C4-2B (cell line): ENCODE measurements around the gene UBN1.

Experiments
- H3K27ac ChIP-seq: fragments of 450-650 bp; 2 replicates; pipeline ENCODE4 v1.5.1; 2017
- CTCF ChIP-seq: fragments of 450-650 bp; conservative IDR thresholded peaks from 2 replicates; pipeline ENCODE4 v1.5.1; 2017; ENCODE audit warnings: mild to moderate bottlenecking
- ZFX ChIP-seq: fragments of 450-650 bp; IDR thresholded peaks from 2 replicates; pipeline ENCODE4 v1.6.1; 2017

The UBN1 gene

GRCh38 chr16:4811242-4811641 lies 36.0 kb upstream of the UBN1 start:
- H3K27ac ChIP-seq = no peak overlapping the region
- TF ChIP-seq ZFX (no peak), CTCF (no peak)

- H3K27ac ChIP-seq = no peak overlapping the region
- no peak for TF ChIP-seq ZFX
- no peak for TF ChIP-seq CTCF
Measured at GRCh38 chr16:4811773-4812172, 35.5 kb upstream of the UBN1 start.

DNA sequence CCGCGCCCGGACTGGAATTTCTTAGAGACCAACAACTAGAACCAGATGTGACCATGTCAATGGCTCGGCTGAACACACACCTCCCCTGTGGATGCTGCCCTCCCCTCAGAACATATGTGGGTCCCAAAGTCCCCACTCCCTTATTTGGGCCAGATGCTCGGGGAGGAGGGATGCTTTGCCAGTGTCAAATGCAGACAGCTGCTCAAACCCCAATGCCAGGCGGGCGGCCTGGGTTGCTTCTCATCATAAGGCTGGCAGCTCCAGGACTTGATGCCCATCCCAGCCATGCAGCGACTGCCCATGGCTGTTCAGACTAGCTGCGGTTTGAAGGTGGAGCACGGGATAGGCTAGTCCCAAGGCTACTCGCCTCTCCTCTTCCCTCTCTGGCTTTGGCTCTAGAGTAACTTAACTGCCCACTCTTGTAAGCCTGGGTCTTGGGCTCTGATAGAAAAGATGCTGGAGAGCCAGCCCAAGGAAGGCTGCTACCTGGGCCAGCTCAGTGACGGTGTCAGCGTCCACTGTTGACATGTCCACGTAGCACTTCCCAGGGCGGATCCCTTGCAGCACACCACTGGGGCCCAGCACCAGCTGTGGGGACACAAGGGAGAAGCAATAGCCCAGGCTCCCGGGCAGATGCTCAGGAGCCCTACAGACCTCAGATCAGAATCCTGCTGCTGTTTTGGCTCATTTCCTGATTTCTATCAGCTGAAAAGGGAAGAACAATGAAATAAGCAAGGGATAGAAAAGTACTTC lies 33.9 kb upstream of the UBN1 start:
- H3K27ac ChIP-seq = no peak overlapping the region
- TF ChIP-seq CTCF (no peak), ZFX (no peak)

DNA sequence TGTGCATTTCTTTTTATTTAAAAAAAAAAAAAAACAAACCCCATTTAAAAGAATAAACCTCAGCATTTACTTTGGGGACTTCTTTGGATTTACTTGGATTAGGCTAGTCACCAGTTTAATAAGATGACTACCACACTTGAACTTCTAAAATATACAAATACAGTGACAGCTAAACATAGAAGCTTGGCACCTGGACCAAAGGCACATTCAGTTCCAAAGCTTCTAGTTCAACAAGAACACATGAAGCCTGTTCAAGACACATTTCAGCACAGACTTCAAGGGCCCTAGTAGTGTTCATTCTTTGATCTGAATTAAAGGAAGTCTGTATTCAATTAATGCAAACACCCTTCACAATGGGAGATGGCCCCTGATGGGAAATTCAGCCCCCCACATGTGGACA lies 33.2 kb upstream of the UBN1 start:
- no peak overlapping the region for H3K27ac ChIP-seq
- TF ChIP-seq CTCF (no peak), ZFX (no peak)

DNA sequence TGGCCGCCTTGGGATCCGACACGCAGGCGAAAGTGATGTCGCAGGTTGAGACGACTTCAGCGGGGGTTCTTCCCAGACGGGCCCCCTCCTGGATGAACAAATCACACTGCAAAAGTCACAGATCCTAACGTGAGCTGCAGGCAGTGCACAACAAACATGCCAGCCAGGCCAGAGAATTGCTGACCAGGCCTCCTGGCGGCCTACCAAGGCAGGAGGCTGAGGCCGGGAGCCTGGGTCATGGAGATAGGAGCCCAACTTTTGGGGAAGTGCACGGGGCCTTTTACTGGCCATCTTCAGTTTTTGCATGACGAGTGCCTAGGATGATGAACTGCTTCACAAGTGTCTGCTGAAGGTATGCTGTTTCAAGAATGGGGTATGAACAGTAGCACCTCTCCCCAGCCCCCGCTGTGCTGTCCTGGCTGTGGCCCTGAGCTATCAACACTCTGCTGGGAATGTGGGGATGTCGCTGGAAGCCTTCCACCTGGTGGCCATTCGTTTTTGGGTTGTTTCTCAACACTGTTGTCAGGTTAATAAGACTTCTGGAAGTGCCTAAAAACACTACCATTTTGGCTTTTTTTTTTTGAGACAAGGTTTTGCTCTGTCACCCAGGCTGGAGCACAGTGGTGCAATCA lies 32.6 kb upstream of the UBN1 start:
- no peak overlapping the region for H3K27ac ChIP-seq
- TF ChIP-seq CTCF (no peak), ZFX (no peak)

DNA sequence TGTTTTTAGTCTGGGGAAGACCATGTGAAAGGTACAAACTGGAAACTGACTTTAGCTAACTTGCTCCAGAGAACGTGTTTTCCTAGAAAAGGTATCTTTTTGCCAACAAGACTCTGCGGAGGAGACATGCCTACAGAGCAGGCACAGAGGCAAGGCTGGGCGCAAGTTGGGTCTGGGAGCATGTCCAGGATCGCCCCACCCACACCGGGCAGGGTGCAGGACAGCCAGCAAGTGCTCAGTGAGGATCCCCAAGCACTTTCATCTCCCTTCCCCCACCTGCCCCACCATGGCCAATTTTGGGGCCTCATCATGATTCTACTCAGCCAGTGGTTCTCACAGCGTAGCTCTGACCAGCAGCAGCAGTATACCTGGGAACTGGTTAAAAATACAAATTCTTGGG lies 26.6 kb upstream of the UBN1 start:
- no peak overlapping the region for H3K27ac ChIP-seq
- TF ChIP-seq CTCF = no peak
- no peak for TF ChIP-seq ZFX

DNA sequence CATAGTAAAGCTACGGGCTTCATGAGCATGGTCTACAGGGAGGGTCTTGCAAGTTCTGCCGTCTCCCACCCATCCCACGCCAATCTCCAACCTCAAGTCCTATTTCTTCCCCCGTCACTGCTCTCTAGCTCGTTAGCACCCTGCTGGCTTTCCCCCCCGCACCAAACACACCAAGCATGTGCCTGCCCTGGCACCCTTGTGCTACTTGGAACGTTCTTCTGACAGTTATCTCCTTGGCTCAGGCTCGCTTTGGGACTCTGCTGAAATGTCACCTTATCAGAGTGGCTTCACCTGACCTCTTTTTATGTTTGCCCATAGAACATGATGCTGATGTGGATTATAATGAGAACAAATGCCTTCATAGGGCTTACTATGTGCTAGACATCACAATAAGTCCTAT lies 22.1 kb upstream of the UBN1 start:
- TF ChIP-seq CTCF (no peak), ZFX (no peak)

More for the DNA sequence above, 22.1 kb upstream of the UBN1 start:
- no peak overlapping the region for H3K27ac ChIP-seq
